Chondrocyte (in vitro differentiated cells): ENCODE data around the gene IDH3B. TPM values are rescaled to one million over a fixed set of nuclear protein-coding genes. Genes with fewer than 3 reads are reported as not detected.

Source experiments
- DNase-seq: peaks from one replicate; pipeline ENCODE4 v3.0.0; 2021; ENCODE audit warnings: mixed read lengths, low spot score
- H3K27ac Mint-ChIP-seq: one replicate; pipeline ENCODE4 v1.8.0; 2021; ENCODE audit warnings: mild to moderate bottlenecking, moderate library complexity, mixed read lengths; ENCODE audit not compliant: unreplicated experiment
- H3K27me3 Mint-ChIP-seq: 2 replicates; pipeline ENCODE4 v1.8.0; 2021; ENCODE audit warnings: low read depth, mixed read lengths
- H3K36me3 Mint-ChIP-seq: 2 replicates; pipeline ENCODE4 v1.8.0; 2021; ENCODE audit warnings: low read depth, mixed read lengths
- H3K4me1 Mint-ChIP-seq: 2 replicates; pipeline ENCODE4 v1.8.0; 2021; ENCODE audit warnings: low read depth, mild to moderate bottlenecking, mixed read lengths
- H3K4me3 Mint-ChIP-seq: one replicate; pipeline ENCODE4 v1.8.0; 2021; ENCODE audit warnings: mild to moderate bottlenecking, moderate library complexity, mixed read lengths; ENCODE audit not compliant: unreplicated experiment
- H3K9me3 Mint-ChIP-seq: 2 replicates; pipeline ENCODE4 v1.8.0; 2021; ENCODE audit warnings: low read depth, mixed read lengths
- total RNA-seq: library from RNA; stranded (reverse); gene quantifications from 3 replicates; pipeline ENCODE4 v1.2.1, GENCODE V29; 2021
- TF ChIP-seq, protein P1 (sequence below): fragments of 200-600 bp; sonication (generic); IDR thresholded peaks from 2 replicates; pipeline ENCODE4 v1.5.0; 2021; ENCODE audit warnings: antibody characterized with exemption, mild to moderate bottlenecking, moderate library complexity

IDH3B gene
- total RNA-seq, 1 donor from 2014 or later, result 57.1 TPM

DNA sequence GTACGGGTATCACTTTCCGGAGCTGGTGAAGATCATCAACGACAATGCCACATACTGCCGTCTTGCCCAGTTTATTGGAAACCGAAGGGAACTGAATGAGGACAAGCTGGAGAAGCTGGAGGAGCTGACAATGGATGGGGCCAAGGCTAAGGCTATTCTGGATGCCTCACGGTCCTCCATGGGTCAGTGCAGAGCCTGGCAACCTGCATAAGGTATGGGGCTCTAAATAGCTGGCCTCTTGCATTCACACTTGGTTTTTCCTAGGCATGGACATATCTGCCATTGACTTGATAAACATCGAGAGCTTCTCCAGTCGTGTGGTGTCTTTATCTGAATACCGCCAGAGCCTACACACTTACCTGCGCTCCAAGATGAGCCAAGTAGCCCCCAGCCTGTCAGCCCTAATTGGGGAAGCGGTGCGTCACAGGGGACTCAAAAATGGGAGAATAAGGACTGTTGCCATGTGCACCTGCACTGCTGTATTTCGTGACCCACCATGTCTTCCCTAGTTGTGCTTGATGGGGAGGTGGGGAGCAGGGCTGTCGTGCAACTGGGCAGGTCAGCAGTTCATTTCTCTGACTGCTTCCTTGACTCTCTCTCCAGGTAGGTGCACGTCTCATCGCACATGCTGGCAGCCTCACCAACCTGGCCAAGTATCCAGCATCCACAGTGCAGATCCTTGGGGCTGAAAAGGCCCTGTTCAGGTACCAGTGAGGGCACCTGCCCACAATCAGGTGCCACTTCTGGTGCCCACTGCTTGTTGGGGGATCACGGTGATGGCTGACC lies 8.5 kb downstream of the IDH3B start:
- Mint-ChIP-seq H3K9me3 (no peaks in the 10 kb centered on the region), H3K36me3 (peaks cover 47% of the 10 kb centered on the region), H3K4me1 (peaks cover 26% of the 10 kb centered on the region), H3K4me3 (no peak overlapping the region), H3K27me3 (no peaks in the 10 kb centered on the region), H3K27ac (no peak overlapping the region)
- no peak for DNase-seq
- TF ChIP-seq, protein P1, sequence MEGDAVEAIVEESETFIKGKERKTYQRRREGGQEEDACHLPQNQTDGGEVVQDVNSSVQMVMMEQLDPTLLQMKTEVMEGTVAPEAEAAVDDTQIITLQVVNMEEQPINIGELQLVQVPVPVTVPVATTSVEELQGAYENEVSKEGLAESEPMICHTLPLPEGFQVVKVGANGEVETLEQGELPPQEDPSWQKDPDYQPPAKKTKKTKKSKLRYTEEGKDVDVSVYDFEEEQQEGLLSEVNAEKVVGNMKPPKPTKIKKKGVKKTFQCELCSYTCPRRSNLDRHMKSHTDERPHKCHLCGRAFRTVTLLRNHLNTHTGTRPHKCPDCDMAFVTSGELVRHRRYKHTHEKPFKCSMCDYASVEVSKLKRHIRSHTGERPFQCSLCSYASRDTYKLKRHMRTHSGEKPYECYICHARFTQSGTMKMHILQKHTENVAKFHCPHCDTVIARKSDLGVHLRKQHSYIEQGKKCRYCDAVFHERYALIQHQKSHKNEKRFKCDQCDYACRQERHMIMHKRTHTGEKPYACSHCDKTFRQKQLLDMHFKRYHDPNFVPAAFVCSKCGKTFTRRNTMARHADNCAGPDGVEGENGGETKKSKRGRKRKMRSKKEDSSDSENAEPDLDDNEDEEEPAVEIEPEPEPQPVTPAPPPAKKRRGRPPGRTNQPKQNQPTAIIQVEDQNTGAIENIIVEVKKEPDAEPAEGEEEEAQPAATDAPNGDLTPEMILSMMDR, result no peak

DNA sequence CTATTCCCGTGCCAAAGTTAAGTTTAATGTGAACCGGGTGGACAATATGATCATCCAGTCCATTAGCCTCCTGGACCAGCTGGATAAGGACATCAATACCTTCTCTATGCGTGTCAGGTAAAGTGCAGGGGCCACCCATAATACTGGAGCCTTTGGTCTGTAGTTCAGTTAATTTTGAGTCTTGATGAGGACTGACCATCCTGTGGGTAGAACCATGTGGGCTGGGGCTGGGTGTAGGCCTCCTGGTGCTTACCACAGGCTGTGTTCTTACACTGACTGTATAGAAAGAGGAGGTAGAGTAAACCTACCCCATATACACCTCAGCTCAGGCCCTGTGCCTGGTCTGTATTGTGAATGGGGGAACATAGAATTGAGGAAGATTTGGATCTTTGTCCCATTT lies 9.2 kb downstream of the IDH3B start:
- TF ChIP-seq, protein P1, result no peak
- Mint-ChIP-seq H3K4me1 (peaks cover 26% of the 10 kb centered on the region), H3K9me3 (no peaks in the 10 kb centered on the region), H3K36me3 (peaks cover 43% of the 10 kb centered on the region), H3K27me3 (no peaks in the 10 kb centered on the region), H3K27ac (peak overlapping the region; percentile 59), H3K4me3 (peak overlapping the region; percentile 92)
- no peak for DNase-seq

- DNase-seq, result no peak
- Mint-ChIP-seq H3K27me3 (no peaks in the 10 kb centered on the region), H3K27ac (peak overlapping the region; percentile 59), H3K9me3 (no peaks in the 10 kb centered on the region), H3K4me3 (peak overlapping the region; percentile 92), H3K36me3 (peaks cover 39% of the 10 kb centered on the region), H3K4me1 (peaks cover 26% of the 10 kb centered on the region)
- TF ChIP-seq, protein P1, result no peak
These were observed 9.6 kb downstream of the IDH3B start for GRCh38 chr20:2654384-2654822.

DNA sequence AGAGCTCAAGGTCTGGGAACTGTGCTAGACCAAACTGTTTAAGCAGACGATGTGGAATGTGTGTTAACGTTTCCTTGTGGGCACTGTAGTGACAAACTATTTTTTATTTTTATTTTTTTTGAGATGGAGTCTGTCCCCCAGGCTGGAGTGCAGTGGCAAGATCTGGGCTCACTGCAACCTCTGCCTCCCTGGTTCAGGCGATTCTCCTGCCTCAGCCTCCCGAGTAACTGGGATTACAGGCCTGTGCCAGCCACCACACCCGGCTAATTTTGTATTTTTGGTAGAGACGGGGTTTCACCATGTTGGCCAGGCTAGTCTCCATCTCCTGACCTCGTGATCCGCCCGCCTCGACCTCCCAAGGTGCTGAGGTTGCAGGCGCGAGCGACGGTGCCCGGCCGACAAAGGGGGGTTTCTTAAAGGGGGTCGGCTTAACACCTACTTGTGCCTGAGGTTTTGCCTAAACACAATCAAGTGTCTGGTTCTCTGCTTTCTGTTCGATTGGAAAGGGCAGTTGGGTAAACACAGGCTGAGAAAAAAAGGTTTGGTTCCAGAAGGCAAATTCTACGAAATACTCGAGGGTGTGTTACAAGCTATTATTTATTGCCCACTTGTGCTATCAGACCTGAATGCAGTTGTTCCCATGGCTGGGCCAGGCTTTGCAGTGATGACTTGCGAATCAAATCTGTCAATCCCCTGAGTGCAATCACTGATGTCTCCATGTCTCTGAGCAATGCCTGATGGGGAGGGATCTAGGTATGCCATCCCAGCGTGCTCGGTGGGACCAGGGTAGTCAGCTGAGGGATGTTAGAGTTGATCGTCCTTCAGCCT lies 10.2 kb downstream of the IDH3B start:
- Mint-ChIP-seq H3K4me1 (peaks cover 26% of the 10 kb centered on the region), H3K9me3 (no peaks in the 10 kb centered on the region), H3K27me3 (no peaks in the 10 kb centered on the region), H3K27ac (peak overlapping the region; percentile 74), H3K36me3 (peaks cover 34% of the 10 kb centered on the region), H3K4me3 (peak overlapping the region; percentile 92)
- no peak for DNase-seq
- TF ChIP-seq, protein P1, result no peak
